Measurements from ENCODE around the gene SNX5.

DNA sequence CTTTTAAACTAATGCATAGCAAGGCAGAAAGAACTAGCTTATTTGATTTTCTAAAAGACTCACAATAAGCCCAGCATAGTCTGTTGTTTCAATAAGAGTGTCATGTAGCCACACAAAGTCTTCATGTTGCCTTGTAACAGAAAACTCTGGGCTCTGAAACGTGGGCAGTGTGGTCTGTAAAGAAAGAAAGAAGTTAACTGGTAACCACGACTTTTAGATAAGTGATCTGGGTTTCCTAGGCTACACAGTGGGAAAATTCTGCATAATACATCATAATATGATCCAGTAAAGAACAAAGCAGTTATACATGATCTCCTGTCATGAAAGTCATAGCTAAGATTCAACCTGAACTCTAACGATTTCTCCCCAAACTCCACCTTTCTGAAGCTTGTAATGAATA is 13.3 kb downstream of the SNX5 start:
- TF ChIP-seq CTCF (IDR thresholded peaks at IDR 0.05) (no peak), POLR2AphosphoS5 (IDR thresholded peaks at IDR 0.05; ENCODE audit: insufficient read depth in 1 of 2, low read depth in 1 of 2) (no peak)
